AG08396 (cell line): Measurements from ENCODE around the gene PLEKHH3.
A peak's percentile ranks its signal among the peaks of the same experiment; 100 is the strongest.

Experiments
- DNase-seq: peaks from one replicate; pipeline ENCODE4 v3.0.0; 2012; ENCODE audit warnings: low spot score, mixed read lengths

Gene PLEKHH3

DNA sequence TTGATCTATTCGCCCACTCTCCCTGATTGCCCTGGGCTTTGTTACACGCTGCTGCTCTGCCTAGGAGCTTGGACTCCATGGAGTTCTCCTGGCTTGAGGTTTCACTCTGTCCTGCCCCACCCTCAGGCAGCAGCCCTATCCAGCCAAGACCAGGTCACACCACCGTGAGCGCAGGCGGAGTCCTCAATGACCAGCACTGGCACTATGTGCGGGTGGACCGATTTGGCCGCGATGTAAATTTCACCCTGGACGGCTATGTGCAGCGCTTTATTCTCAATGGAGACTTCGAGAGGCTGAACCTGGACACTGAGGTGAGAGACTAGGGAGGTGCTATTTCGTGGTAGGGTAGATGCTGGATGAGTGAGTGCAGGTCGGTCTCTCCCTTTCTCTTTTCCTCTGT, 9.0 kb upstream of the PLEKHH3 start:
- no peak for DNase-seq

DNA sequence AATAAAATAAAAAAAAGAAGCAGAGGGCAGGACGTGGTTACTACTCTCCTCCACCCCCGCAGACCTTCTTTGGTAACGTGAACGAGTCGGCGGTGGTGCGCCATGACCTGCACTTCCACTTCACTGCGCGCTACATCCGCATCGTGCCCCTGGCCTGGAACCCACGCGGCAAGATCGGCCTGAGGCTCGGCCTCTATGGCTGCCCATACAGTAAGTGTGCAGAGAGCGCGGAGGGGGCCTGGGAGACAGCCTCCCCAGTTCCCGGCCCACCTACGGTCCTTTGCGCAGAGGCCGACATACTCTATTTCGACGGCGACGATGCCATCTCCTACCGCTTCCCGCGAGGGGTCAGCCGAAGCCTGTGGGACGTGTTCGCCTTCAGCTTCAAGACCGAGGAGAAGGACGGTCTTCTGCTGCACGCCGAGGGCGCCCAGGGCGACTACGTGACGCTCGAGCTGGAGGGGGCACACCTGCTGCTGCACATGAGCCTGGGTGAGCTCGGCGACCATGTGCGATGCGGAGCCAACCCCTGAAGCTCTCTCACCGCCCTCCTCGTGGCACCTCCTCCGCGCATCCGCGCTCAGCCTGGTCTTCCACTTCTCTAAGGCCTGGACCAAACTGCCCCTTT, 8.2 kb upstream of the PLEKHH3 start:
- no peak for DNase-seq

DNA sequence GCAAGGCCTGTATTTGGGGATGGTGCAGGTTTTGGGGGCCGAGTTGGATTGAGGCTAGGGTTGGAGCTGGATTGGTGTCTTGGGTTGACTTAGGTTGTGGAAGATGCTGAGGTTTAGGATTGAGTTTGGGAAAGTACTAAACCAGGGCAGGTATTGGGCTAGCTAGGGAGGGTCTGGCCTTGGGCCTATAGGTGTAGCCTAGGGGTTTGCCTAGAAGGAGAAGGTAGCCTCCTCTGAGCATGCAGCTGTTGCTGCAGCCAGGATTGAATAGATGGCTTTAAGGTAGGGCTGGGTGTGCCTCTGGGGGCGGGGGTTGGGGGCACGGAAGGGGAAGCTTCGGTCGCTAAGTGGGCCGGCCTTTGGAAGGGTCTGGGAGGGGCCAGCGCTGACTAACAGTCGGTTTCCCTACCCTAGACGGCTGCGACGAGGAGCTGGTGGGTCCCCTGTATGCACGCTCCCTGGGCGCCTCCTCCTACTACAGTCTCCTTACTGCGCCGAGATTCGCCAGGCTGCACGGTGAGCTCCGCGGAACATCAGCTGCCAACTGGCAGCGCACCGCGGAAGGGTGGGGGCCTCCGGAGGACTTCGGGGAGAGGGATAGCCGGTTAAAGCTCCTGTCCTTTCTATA, 6.7 kb upstream of the PLEKHH3 start:
- peak; percentile 33 for DNase-seq

DNA sequence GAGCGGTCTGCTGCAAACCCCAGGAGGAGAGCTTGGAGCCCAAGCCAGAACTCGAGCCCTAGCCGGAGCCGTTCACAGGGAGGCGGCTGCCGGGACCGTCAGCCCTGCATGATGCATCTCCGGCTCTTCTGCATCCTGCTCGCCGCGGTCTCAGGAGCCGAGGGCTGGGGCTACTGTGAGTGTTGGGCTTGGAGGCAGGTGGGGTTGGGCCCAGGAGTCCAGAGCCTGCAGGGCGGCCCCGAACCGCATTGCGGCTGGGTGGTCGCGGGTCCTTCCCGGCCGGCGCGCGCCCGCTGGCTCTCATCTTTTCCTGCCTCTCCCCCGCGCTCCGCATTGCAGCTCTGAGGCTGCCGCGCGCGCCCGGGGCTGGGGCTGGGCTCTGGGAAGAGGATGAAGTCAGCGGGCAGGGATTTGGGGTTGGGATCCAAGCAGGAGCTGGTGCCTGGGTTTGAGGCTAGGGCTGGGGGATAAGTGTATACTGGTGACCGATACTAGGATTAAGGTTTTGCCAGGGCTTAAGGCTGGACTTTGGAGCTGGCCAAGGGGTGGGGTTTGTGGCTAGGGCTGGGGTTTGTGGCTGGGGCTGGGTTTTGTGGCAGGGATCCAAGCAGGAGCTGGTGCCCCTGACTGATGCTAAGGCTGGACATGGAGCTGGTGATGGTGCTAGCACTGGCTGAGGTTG, 6.1 kb upstream of the PLEKHH3 start:
- peak; percentile 78 for DNase-seq

DNA sequence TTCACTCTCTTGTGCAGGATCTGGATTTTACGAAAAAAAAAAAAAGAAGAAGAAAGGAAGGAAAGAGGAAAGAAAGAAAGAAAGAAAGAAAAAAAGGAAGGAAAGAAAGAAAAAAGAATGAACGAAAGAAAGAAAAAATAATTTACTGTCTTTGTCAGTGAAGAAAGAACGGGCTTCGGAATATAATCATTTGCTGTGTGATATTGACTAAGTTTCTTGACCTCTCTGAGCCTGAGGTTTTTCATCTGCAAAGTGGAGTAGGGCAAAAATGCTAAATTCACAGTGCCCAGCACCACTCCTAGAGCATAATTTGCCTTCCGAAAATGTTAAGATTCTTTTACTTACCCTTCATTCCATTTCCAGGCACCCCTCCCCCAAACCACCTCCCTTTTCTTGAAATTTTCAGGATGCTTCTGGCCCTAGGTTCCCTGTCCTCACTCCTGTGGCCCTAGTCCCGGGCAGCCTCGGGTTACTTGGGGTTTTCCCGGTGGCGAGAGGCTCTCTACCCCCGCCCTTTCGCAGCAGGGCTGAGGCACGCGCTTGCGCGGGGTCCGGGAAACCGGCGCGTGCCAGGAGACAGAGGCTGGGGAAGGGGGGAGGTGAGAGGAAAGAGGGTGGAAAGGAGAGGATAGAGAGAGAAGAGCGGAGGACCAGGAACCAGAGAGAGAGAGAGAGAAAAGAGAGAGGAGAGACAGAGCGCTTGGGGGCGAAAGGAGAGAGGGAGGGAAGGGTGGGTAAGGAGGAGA, 5.4 kb upstream of the PLEKHH3 start, which contains the start of gene CNTNAP1:
CNTNAP1 (plus strand) TSS at position 556 of the 746 bp plus-strand sequence. CDS start 299 bp downstream, outside the sequence.
- peak; percentile 91 for DNase-seq

DNA sequence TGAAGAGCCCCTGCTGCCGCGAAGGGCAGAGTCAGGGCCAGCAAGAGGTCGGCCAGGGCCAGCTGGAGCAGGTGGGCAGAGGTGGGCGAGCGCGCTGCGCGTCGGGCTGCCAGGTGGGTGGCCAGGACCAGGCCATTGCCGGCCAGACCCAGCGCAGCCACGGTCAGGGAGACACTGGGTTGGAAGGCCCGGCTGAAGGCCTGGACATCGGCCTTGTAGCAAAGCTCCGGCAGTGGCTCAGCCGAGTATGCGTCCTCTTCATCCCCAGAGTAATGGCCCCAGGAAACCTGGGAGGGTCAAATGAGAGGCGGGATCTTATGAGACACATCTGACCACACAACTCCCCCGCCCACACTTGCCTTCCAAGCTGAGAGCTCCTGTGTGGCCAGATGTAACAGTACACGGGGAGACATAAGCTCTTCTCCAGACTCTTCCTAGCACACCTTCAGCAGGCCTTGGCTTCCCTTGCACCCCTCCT, 3.6 kb upstream of the PLEKHH3 start:
- DNase-seq = no peak

- DNase-seq = peak; percentile 87
These were observed 2.9 kb upstream of the PLEKHH3 start for GRCh38 chr17:42679492-42680330.

- peak; percentile 36 for DNase-seq
These were observed 2.2 kb upstream of the PLEKHH3 start for GRCh38 chr17:42678951-42679491.

GRCh38 chr17:42677921-42678781, 1.4 kb upstream of the PLEKHH3 start:
- peak; percentile 91 for DNase-seq

- DNase-seq = peak; percentile 99
These were observed 441 bp upstream of the PLEKHH3 start for GRCh38 chr17:42677012-42677857.

GRCh38 chr17:42675965-42676423, 800 bp downstream of the PLEKHH3 start:
- peak; percentile 74 for DNase-seq

GRCh38 chr17:42675348-42675964, 1.3 kb downstream of the PLEKHH3 start:
- peak; percentile 37 for DNase-seq

DNA sequence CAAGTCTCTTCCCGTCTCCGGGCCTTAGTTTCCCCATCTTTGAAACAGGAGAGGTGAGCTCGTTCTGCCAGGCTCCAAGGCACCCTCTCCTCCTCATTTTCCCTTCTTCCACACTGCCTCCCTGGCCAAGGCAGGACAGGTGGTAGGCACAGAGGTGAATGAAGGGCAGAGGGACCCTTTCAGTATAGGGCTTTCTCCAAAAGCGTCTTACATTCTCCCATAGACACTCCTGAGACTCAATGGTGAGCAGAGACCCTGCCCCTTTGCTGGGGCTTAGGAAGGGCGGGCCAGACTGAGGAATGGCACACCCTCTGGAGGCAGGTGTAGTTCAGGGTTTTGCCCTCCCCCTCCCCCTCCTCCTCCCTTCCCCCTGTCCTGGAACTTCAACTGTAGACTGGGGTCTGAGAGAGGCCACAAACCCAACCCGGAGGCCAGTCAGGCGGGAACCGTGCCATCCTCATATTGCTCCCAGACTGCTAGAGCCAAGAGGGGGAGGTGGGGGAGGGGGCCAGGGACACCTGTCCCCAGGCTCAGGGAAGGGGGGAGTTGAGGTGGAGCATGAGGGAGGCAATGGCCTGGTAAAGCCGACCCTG, 1.9 kb downstream of the PLEKHH3 start:
- DNase-seq = no peak

DNA sequence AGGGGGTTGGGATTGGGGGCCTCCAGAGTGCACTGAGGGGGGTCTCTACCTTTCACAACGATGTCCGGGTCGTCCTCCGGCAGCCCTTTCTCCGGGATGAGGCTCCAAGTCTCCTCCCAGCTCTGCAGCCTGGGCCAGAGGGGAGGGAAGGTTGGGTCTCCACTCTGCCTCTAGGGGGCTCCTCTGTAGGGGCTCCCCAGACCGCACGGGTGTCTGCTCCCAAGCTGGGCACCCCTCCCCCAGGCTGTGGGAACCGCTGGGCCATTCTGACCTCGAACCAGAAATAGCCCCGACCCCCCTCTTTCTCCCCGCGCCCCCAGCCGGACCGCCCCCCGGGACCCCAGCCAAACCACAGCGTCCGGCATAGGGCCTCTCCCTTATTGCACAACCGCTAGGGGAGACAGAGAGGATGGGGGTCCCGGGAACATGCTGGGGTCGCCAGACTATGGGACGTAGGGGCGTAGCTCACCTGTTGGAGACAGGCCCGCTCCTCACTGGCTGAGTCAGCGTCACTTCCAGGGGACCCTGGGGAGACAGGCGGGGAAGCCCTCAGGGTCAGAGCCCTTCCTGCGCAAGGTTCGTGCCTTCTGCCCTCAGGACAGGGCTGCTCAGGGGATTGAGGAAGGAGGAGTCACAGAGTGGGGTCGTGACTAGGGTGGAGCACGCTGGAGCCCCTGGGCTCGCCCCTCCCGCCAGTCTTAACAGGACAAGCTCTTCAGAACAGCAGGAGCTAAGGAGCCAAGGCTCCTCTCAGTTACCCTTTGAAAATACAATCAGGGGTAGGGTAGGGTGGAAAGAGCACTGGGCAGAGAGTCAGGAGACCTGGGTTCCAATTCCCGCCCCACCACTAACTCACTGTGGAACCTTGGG, 2.7 kb downstream of the PLEKHH3 start:
- DNase-seq = peak; percentile 84

GRCh38 chr17:42673266-42673884, 3.4 kb downstream of the PLEKHH3 start:
- no peak for DNase-seq

DNA sequence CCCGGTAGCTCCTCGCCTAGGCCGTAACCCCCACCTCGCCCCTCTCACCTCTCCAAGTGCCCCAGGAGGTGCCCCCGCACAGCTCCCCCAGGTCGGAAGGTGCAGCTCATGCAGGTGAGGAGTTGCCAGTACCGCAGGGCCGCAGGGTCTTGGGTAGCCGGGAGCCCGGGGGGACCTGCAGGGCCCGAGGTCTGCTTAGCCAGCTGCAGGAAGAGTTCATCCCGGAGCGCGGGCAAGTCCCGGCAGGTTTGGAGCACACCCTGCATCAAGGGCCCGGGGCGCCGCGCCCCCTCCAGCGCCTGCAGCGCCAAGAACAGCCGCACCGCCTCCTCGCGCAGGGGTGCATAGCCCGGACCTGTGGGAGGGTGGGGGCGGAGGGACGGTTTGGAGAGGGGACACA, 4.8 kb downstream of the PLEKHH3 start:
- DNase-seq = no peak
